Measurements from ENCODE around the gene CORO2B.

Gene CORO2B

GRCh38 chr15:68554721-68555678, 23.8 kb upstream of the CORO2B start:
- DNase-seq, result no peak

- DNase-seq, result no peak
These were observed 23.1 kb upstream of the CORO2B start for GRCh38 chr15:68555679-68556037.

- no peak for DNase-seq
These were observed 22.4 kb upstream of the CORO2B start for GRCh38 chr15:68556139-68556990.

- no peak for DNase-seq
These were observed 21.1 kb upstream of the CORO2B start for GRCh38 chr15:68557469-68558317.

GRCh38 chr15:68558318-68559305, 20.2 kb upstream of the CORO2B start:
- DNase-seq, result no peak

- peak; percentile 75 for DNase-seq
These were observed 19.2 kb upstream of the CORO2B start for GRCh38 chr15:68559345-68560310.

- no peak for DNase-seq
These were observed 18.2 kb upstream of the CORO2B start for GRCh38 chr15:68560501-68561113.

- no peak for DNase-seq
These were observed 17.5 kb upstream of the CORO2B start for GRCh38 chr15:68561171-68561900.

- DNase-seq, result no peak
These were observed 16.9 kb upstream of the CORO2B start for GRCh38 chr15:68561901-68562300.

GRCh38 chr15:68564173-68564572, 14.6 kb upstream of the CORO2B start:
- DNase-seq, result no peak

GRCh38 chr15:68565234-68565633, 13.6 kb upstream of the CORO2B start:
- DNase-seq, result no peak

GRCh38 chr15:68565726-68566125, 13.1 kb upstream of the CORO2B start:
- DNase-seq, result no peak

- DNase-seq, result no peak
These were observed 12.3 kb upstream of the CORO2B start for GRCh38 chr15:68566377-68566954.

GRCh38 chr15:68567345-68567744, 11.4 kb upstream of the CORO2B start:
- no peak for DNase-seq

- DNase-seq, result no peak
These were observed 7.8 kb upstream of the CORO2B start for GRCh38 chr15:68570974-68571373.

GRCh38 chr15:68571582-68571981, 7.2 kb upstream of the CORO2B start:
- DNase-seq, result no peak

GRCh38 chr15:68572309-68572708, 6.5 kb upstream of the CORO2B start:
- DNase-seq, result no peak

- no peak for DNase-seq
These were observed 5.9 kb upstream of the CORO2B start for GRCh38 chr15:68572921-68573320.

GRCh38 chr15:68574046-68574445, 4.7 kb upstream of the CORO2B start:
- DNase-seq, result no peak

All from stimulated activated CD4-positive, alpha-beta T cell treated with anti-CD3 and anti-CD28 coated beads, Interleukin-4, amount 100 ng/mL, for 1 hour (primary cell).